Endothelial cell of umbilical vein (primary cell): ENCODE measurements around the gene TBL3. TPM values are rescaled to one million over a fixed set of nuclear protein-coding genes. Genes with fewer than 3 reads are reported as not detected.
A peak's percentile ranks its signal among the peaks of the same experiment; 100 is the strongest.

ENCODE experiments used
- BruUV-seq: library from RNA; stranded (reverse); fragments of 400-500 nt; replicated peaks from 2 replicates; lab custom pipeline; 2021; lab: Mats Ljungman, UMichigan
- CTCF ChIA-PET: fragments of 300-600, 350-600 bp; sonication (Branson Sonifier 250); formaldehyde crosslinking; loops from one replicate; lab custom pipeline; 2021; ENCODE audit warnings: antibody characterized with exemption, inconsistent platforms; lab: Charles Lee
- POLR2A ChIA-PET: fragments of 300-600, 350-600 bp; sonication (Branson Sonifier 250); formaldehyde crosslinking; loops from one replicate; lab custom pipeline; 2021; ENCODE audit warnings: antibody characterized with exemption, inconsistent platforms; lab: Charles Lee
- DNase-seq: peaks from one replicate; pipeline ENCODE4 v3.0.0-alpha.2; 2011; ENCODE audit warnings: low read depth, low spot score
- FAIRE-seq: peaks from 2 replicates; lab custom pipeline; 2011; peaks lifted over from hg19 to GRCh38; lab: Jason Lieb, UNC
- H2AFZ ChIP-seq: 2 replicates; pipeline ENCODE4 v1.6.0; 2012; ENCODE audit warnings: low read depth, low read length, control low read depth, inconsistent platforms
- H3K27ac ChIP-seq: 2 replicates; pipeline ENCODE4 v1.5.1; 2011; ENCODE audit warnings: low read depth, mild to moderate bottlenecking, control low read depth, low read length, moderate library complexity; ENCODE audit not compliant: insufficient read depth
- H3K27me3 ChIP-seq, 2 experiments: 2 replicates each; pipeline versions ENCODE4 v1.6.0 to v1.6.1; 2011; ENCODE audit warnings: low read length in 2 of 2, mixed read lengths in 1 of 2; ENCODE audit not compliant: control insufficient read depth in 2 of 2, insufficient read depth in 2 of 2
- H3K36me3 ChIP-seq, 2 experiments: 2 replicates in 1 of 2; 3 replicates in 1 of 2; pipeline ENCODE4 v1.5.1; 2011; ENCODE audit warnings: low read length in 2 of 2, mild to moderate bottlenecking in 1 of 2, moderate library complexity in 1 of 2; ENCODE audit not compliant: control insufficient read depth in 2 of 2, insufficient read depth in 2 of 2; ENCODE audit errors: extremely low read depth in 1 of 2
- H3K4me1 ChIP-seq: 3 replicates; pipeline ENCODE4 v1.5.1; 2011; ENCODE audit warnings: mild to moderate bottlenecking, low read length; ENCODE audit not compliant: control insufficient read depth, insufficient read depth; ENCODE audit errors: extremely low read depth
- H3K4me2 ChIP-seq: 2 replicates; pipeline ENCODE4 v1.6.1; 2011; ENCODE audit warnings: low read length, control low read depth, mixed read lengths; ENCODE audit not compliant: insufficient read depth
- H3K4me3 ChIP-seq, 3 experiments: fragments of 200-600 bp in 1 of 3; sonication (generic), shearing (Covaris generic) in 1 of 3; replicated peaks in 1 of 3; 2 replicates each; pipeline ENCODE4 v1.5.1; 2011 to 2016; ENCODE audit warnings: control low read depth in 3 of 3, low read length in 3 of 3, mild to moderate bottlenecking in 2 of 3, inconsistent platforms in 1 of 3, low read depth in 1 of 3, moderate library complexity in 1 of 3; ENCODE audit not compliant: insufficient read depth in 1 of 3
- H3K79me2 ChIP-seq: 2 replicates; pipeline ENCODE4 v1.6.0; 2012; ENCODE audit warnings: low read length, inconsistent platforms; ENCODE audit not compliant: control insufficient read depth, insufficient read depth
- H3K9ac ChIP-seq: replicated peaks from 2 replicates; pipeline ENCODE3; 2011; ENCODE audit warnings: low read length, control low read depth; ENCODE audit not compliant: insufficient read depth; ENCODE audit errors: extremely low read depth
- H3K9me1 ChIP-seq: replicated peaks from 3 replicates; pipeline ENCODE4 v1.6.0; 2011; ENCODE audit warnings: mild to moderate bottlenecking, low read length; ENCODE audit not compliant: control insufficient read depth, insufficient read depth; ENCODE audit errors: extremely low read depth
- H3K9me3 ChIP-seq: replicated peaks from 2 replicates; pipeline ENCODE4 v1.5.1; 2012; ENCODE audit warnings: low read length, inconsistent platforms; ENCODE audit not compliant: control insufficient read depth, insufficient read depth
- H4K20me1 ChIP-seq: replicated peaks from 2 replicates; pipeline ENCODE3; 2011; ENCODE audit warnings: mild to moderate bottlenecking, low read length; ENCODE audit not compliant: control insufficient read depth, insufficient read depth; ENCODE audit errors: extremely low read depth
- EZH2 ChIP-seq: IDR thresholded peaks from 2 replicates; pipeline ENCODE4 v1.6.1; 2012; ENCODE audit warnings: borderline replicate concordance, low read depth, mild to moderate bottlenecking, moderate library complexity, low read length, inconsistent platforms; ENCODE audit not compliant: severe bottlenecking
- FOS ChIP-seq: IDR thresholded peaks from 2 replicates; pipeline ENCODE4 v1.6.1; 2011; ENCODE audit warnings: mild to moderate bottlenecking, low read length, moderate library complexity, borderline replicate concordance; ENCODE audit not compliant: insufficient read depth
- GATA2 ChIP-seq: IDR thresholded peaks from 2 replicates; pipeline ENCODE4 v1.7.0; 2011; ENCODE audit warnings: low read depth, mild to moderate bottlenecking, moderate library complexity, mixed read lengths, low read length; ENCODE audit not compliant: insufficient read length, insufficient read depth
- JUN ChIP-seq: IDR thresholded peaks from 2 replicates; pipeline ENCODE4 v1.6.1; 2011; ENCODE audit warnings: borderline replicate concordance, low read depth; ENCODE audit not compliant: insufficient read length, insufficient read depth
- MAX ChIP-seq: IDR thresholded peaks from 2 replicates; pipeline ENCODE4 v1.6.1; 2011; ENCODE audit not compliant: insufficient read depth, insufficient read length
- MYC ChIP-seq: IDR thresholded peaks from one replicate; pipeline ENCODE4 v1.6.1; 2011; ENCODE audit warnings: mild to moderate bottlenecking, low read depth, low read length
- POLR2A ChIP-seq: IDR thresholded peaks from 2 replicates; pipeline ENCODE4 v1.6.1; 2012; ENCODE audit warnings: low read depth, mild to moderate bottlenecking, control low read depth, low read length
- POLR2AphosphoS5 ChIP-seq: IDR thresholded peaks from 2 replicates; pipeline ENCODE4 v1.6.1; 2012; ENCODE audit warnings: low read depth, mild to moderate bottlenecking, control low read depth, low read length, moderate library complexity; ENCODE audit not compliant: insufficient read depth
- dilution Hi-C: fragments of 300-500 bp; cut with MboI; formaldehyde crosslinking; loops from one replicate; pipeline ENCODE4 v1.15.0; 2019; ENCODE audit warnings: low sequenced_read_pairs; ENCODE audit not compliant: extremely low pct_ligation_motif_present
- intact Hi-C: fragments of 100-400 bp; cut with micrococcal nuclease; formaldehyde crosslinking; loops from one replicate; pipeline ENCODE4 v1.10.0; 2022
- polyA plus RNA-seq, 4 experiments: library from polyadenylated mRNA; depleted of rRNA in 3 of 4; stranded (reverse) in 3 of 4; unstranded in 1 of 4; fragments of >200 nt; gene quantifications; 2 replicates each; pipeline versions ENCODE4 v1.2.1 to v1.2.3, GENCODE V29; 2011 to 2012; ENCODE audit warnings: missing spikeins in 1 of 4
- total RNA-seq: library from RNA; stranded (reverse); gene quantifications from 2 replicates; pipeline ENCODE4 v1.2.3, GENCODE V29; 2021
- TF ChIP-seq, protein P1 (sequence below), 2 donors: IDR thresholded peaks; 1 replicate in 1 of 2; 2 replicates in 1 of 2; pipeline ENCODE4 v1.5.1; 2011; ENCODE audit warnings: low read length in 2 of 2, mild to moderate bottlenecking in 2 of 2, moderate library complexity in 2 of 2, control low read depth in 1 of 2, inconsistent platforms in 1 of 2, low read depth in 1 of 2; ENCODE audit not compliant: insufficient read depth in 1 of 2; ENCODE audit errors: extremely low read depth in 1 of 2

Gene TBL3
- total and polyA plus RNA-seq, 2 donors (not counting 3 experiments of a cell fraction or from before 2014, with no cell fraction given): 42.2 to 77.1 TPM

GRCh38 chr16:1980770-1981087, 8.9 kb downstream of the TBL3 start:
- CTCF ChIA-PET: interaction anchor here (5.0 kb wide), 1 partner anchor 160 kb away, joined by 21 read pairs; no protein-coding TSS in a partner anchor
- Histone ChIP-seq H4K20me1 (no peaks in the 10 kb centered on the region), H2AFZ (no peak overlapping the region), H3K4me2 (no peak overlapping the region), H3K9me3 (no peaks in the 10 kb centered on the region), H3K27ac (no peak overlapping the region), H3K27me3 (peaks cover 35 to 41% of the 10 kb centered on the region in 2 experiments), H3K4me3 (no peak overlapping the region), H3K4me1 (peaks cover 15% of the 10 kb centered on the region), H3K9me1 (no peaks in the 10 kb centered on the region), H3K9ac (no peak overlapping the region), H3K79me2 (peaks cover 5% of the 10 kb centered on the region), H3K36me3 (peaks cover 7 to 25% of the 10 kb centered on the region in 2 experiments)
- dilution Hi-C loops (no loop called here), intact Hi-C loops (no loop called here)
- FAIRE-seq (no peak), DNase-seq (no peak)
- POLR2A ChIA-PET: interaction anchor here (0.6 kb wide), 1 partner anchor 175 kb away, joined by 4 read pairs; the partner anchor contains the start of gene TRAF7
- BruUV-seq: no TSS peak
- TF ChIP-seq POLR2A: no peak
- peak; percentile 10 for TF ChIP-seq POLR2AphosphoS5

DNA sequence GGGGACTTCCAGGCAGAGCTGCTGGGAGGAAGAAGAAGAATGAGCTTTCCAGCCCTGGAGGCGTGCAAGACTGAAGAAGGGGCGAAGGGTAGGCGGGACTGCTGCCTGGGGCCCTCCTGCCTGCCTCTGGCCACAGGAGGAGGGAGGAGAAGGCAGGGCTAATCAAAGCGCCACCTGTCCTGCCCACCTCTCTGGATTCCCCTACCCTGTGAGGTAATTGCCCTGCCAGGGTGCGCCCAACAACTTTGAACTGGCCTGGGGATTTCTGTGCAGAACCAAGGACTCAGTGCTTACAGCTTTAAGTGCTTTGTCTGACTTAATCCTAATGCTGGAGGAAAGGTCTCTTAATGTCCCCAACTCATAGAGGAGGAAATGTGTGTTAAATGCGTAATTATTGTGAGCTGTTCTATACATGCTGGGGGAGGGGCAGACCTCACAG, 9.6 kb downstream of the TBL3 start, which contains the start of gene NOXO1:
NOXO1 (minus strand) TSS at position 72 of the 439 bp plus-strand sequence. CDS start 290 bp downstream, outside the sequence.
- Histone ChIP-seq H3K9me3 (no peaks in the 10 kb centered on the region), H3K36me3 (peaks cover 3 to 24% of the 10 kb centered on the region in 2 experiments)

More for the DNA sequence above, 9.6 kb downstream of the TBL3 start, which contains the start of gene NOXO1:
- Histone ChIP-seq H3K27ac (no peak within 1 kb of the TSS), H3K9ac (no peak within 1 kb of the TSS), H4K20me1 (no peaks in the 10 kb centered on the region), H3K79me2 (peaks cover 5% of the 10 kb centered on the region), H3K4me2 (no peak within 1 kb of the TSS), H3K4me3 (no peak within 1 kb of the TSS), H3K9me1 (no peaks in the 10 kb centered on the region), H3K27me3 (peaks cover 35 to 41% of the 10 kb centered on the region in 2 experiments), H2AFZ (no peak within 1 kb of the TSS), H3K4me1 (peaks cover 15% of the 10 kb centered on the region)
- ChIA-PET CTCF (interaction anchor here (5.0 kb wide), 1 partner anchor 159 kb away, joined by 21 read pairs; no protein-coding TSS in a partner anchor), POLR2A (interaction anchor here (1.5 kb wide), 1 partner anchor 17 kb away, joined by 5 read pairs; the partner anchor contains the start of gene RPS2)
- TF ChIP-seq JUN (no peak), EZH2 (no peak), FOS (no peak), POLR2AphosphoS5 (no peak), MAX (no peak), MYC (no peak), POLR2A (no peak), GATA2 (no peak)
- TF ChIP-seq, protein P1, sequence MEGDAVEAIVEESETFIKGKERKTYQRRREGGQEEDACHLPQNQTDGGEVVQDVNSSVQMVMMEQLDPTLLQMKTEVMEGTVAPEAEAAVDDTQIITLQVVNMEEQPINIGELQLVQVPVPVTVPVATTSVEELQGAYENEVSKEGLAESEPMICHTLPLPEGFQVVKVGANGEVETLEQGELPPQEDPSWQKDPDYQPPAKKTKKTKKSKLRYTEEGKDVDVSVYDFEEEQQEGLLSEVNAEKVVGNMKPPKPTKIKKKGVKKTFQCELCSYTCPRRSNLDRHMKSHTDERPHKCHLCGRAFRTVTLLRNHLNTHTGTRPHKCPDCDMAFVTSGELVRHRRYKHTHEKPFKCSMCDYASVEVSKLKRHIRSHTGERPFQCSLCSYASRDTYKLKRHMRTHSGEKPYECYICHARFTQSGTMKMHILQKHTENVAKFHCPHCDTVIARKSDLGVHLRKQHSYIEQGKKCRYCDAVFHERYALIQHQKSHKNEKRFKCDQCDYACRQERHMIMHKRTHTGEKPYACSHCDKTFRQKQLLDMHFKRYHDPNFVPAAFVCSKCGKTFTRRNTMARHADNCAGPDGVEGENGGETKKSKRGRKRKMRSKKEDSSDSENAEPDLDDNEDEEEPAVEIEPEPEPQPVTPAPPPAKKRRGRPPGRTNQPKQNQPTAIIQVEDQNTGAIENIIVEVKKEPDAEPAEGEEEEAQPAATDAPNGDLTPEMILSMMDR (IDR thresholded peaks at IDR 0.05; ENCODE audit: extremely low read depth in 1 of 2, insufficient read depth in 1 of 2, low read depth in 1 of 2, low read length in 2 of 2): no peak
- no TSS peak for BruUV-seq
- dilution Hi-C loops: no loop called here
- intact Hi-C loops: no loop called here
- DNase-seq (no peak), FAIRE-seq (no peak)
